OCI-LY3 (cell line): Measurements from ENCODE around the gene FAM163B.

Source experiments
- H2AFZ ChIP-seq: fragments of 200-600, 300-600 bp; shearing (Covaris generic); 2 replicates; pipeline ENCODE4 v1.6.0; 2014; ENCODE audit warnings: antibody characterized with exemption, low read depth, low read length
- H3K27ac ChIP-seq: fragments of 200-600, 300-600 bp; sonication (generic); 2 replicates; pipeline ENCODE4 v1.5.1; 2014; ENCODE audit warnings: mild to moderate bottlenecking, low read length, moderate library complexity, mixed read lengths
- H3K27me3 ChIP-seq: fragments of 200-600, 300-600 bp; sonication (generic); 2 replicates; pipeline ENCODE4 v1.6.1; 2014; ENCODE audit warnings: low read depth, low read length, mixed read lengths
- H3K36me3 ChIP-seq: fragments of 200-600, 300-600 bp; sonication (generic); replicated peaks from 2 replicates; pipeline ENCODE3; 2014; ENCODE audit warnings: low read depth, low read length, mixed read lengths
- H3K4me1 ChIP-seq: fragments of 300-600, 200-600 bp; sonication (generic); 2 replicates; pipeline ENCODE4 v1.6.1; 2014; ENCODE audit warnings: low read length, mixed read lengths
- H3K4me2 ChIP-seq: fragments of 200-600, 300-600 bp; sonication (generic); 2 replicates; pipeline ENCODE4 v1.6.1; 2014; ENCODE audit warnings: low read length, mixed read lengths
- H3K4me3 ChIP-seq: fragments of 300-600, 200-600 bp; sonication (generic); 2 replicates; pipeline ENCODE4 v1.5.1; 2014; ENCODE audit warnings: antibody characterized with exemption, mild to moderate bottlenecking, low read length, moderate library complexity
- H3K79me2 ChIP-seq: fragments of 300-600, 200-600 bp; shearing (Covaris generic); 2 replicates; pipeline ENCODE4 v1.6.1; 2014; ENCODE audit warnings: mild to moderate bottlenecking, low read length, mixed read lengths
- H3K9ac ChIP-seq: fragments of 300-600, 200-600 bp; shearing (Covaris generic); 2 replicates; pipeline ENCODE4 v1.6.0; 2014; ENCODE audit warnings: mild to moderate bottlenecking, low read length, moderate library complexity
- H3K9me3 ChIP-seq: fragments of 200-600, 300-600 bp; shearing (Covaris generic); 2 replicates; pipeline ENCODE4 v1.6.1; 2014; ENCODE audit warnings: low read length, mixed read lengths; ENCODE audit not compliant: insufficient read depth
- H4K20me1 ChIP-seq: fragments of 200-600, 300-600 bp; sonication (generic); 2 replicates; pipeline ENCODE4 v1.6.1; 2016; ENCODE audit warnings: low read length, mixed read lengths; ENCODE audit not compliant: insufficient read depth
- CTCF ChIP-seq: fragments of 200-600, 300-600 bp; sonication (generic); IDR thresholded peaks from 2 replicates; pipeline ENCODE4 v1.5.1; 2014; ENCODE audit warnings: antibody characterized with exemption, low read length, low read depth
- EZH2phosphoT487 ChIP-seq: fragments of 200-600 bp; shearing (Covaris generic); IDR thresholded peaks from 2 replicates; pipeline ENCODE4 v1.6.1; 2018; ENCODE audit warnings: antibody characterized with exemption, mixed run types, low read depth

The FAM163B gene

GRCh38 chr9:133584167-133584558, 25.0 kb downstream of the FAM163B start:
- Histone ChIP-seq H3K9ac (no peak overlapping the region), H3K4me2 (no peak overlapping the region), H3K4me3 (no peak overlapping the region), H3K36me3 (no peaks in the 10 kb centered on the region), H4K20me1 (no peaks in the 10 kb centered on the region), H3K9me3 (no peaks in the 10 kb centered on the region), H3K27ac (no peak overlapping the region), H3K4me1 (no peaks in the 10 kb centered on the region), H2AFZ (no peak overlapping the region), H3K27me3 (peaks cover 18% of the 10 kb centered on the region; the same call in 1 of the 2 replicates), H3K79me2 (no peaks in the 10 kb centered on the region)
- TF ChIP-seq EZH2phosphoT487 (no peak), CTCF (no peak)

GRCh38 chr9:133583586-133583985, 25.6 kb downstream of the FAM163B start:
- Histone ChIP-seq H3K27me3 (peaks cover 18% of the 10 kb centered on the region; the same call in 1 of the 2 replicates), H3K36me3 (no peaks in the 10 kb centered on the region), H2AFZ (no peak overlapping the region), H3K9ac (no peak overlapping the region), H3K4me3 (no peak overlapping the region), H3K4me1 (no peaks in the 10 kb centered on the region), H3K9me3 (no peaks in the 10 kb centered on the region), H3K27ac (no peak overlapping the region), H3K79me2 (no peaks in the 10 kb centered on the region), H4K20me1 (no peaks in the 10 kb centered on the region), H3K4me2 (no peak overlapping the region)
- TF ChIP-seq EZH2phosphoT487 (no peak), CTCF (no peak)

GRCh38 chr9:133583111-133583510, 26.1 kb downstream of the FAM163B start:
- Histone ChIP-seq H3K79me2 (no peaks in the 10 kb centered on the region), H3K27ac (no peak overlapping the region), H3K4me1 (no peaks in the 10 kb centered on the region), H2AFZ (no peak overlapping the region), H3K9ac (no peak overlapping the region), H3K9me3 (no peaks in the 10 kb centered on the region), H3K4me3 (no peak overlapping the region), H3K36me3 (no peaks in the 10 kb centered on the region), H3K4me2 (no peak overlapping the region), H3K27me3 (peaks cover 18% of the 10 kb centered on the region; the same call in 1 of the 2 replicates), H4K20me1 (no peaks in the 10 kb centered on the region)
- TF ChIP-seq EZH2phosphoT487 (no peak), CTCF (no peak)

GRCh38 chr9:133582501-133583045, 26.6 kb downstream of the FAM163B start:
- H3K36me3 ChIP-seq = no peaks in the 10 kb centered on the region
- no peaks in the 10 kb centered on the region for H4K20me1 ChIP-seq
- no peak overlapping the region for H2AFZ ChIP-seq
- no peaks in the 10 kb centered on the region for H3K9me3 ChIP-seq
- no peak overlapping the region for H3K27ac ChIP-seq
- H3K9ac ChIP-seq = no peak overlapping the region
- no peak overlapping the region for H3K4me3 ChIP-seq
- TF ChIP-seq CTCF (no peak), EZH2phosphoT487 (no peak)
- H3K4me2 ChIP-seq = no peak overlapping the region
- H3K79me2 ChIP-seq = no peaks in the 10 kb centered on the region
- peaks cover 18% of the 10 kb centered on the region; the same call in 1 of the 2 replicates for H3K27me3 ChIP-seq
- no peaks in the 10 kb centered on the region for H3K4me1 ChIP-seq
